Gastroesophageal sphincter (tissue), 3 donors: ENCODE results near the gene OS9.

Source experiments
- POLR2AphosphoS5 ChIP-seq: sonication (generic); formaldehyde crosslinking; IDR thresholded peaks from one replicate; pipeline ENCODE4 v1.6.1; 2017; ENCODE audit warnings: antibody characterized with exemption
- TF ChIP-seq, protein P1 (sequence below), 4 experiments: fragments of 200-600 bp in 2 of 4; fragments of 450-650 bp in 2 of 4; sonication (generic) in 1 of 4; IDR thresholded peaks; one replicate each; pipeline ENCODE4 v1.5.1; 2017 to 2019; ENCODE audit warnings: antibody characterized with exemption in 4 of 4, mild to moderate bottlenecking in 2 of 4, moderate library complexity in 2 of 4

DNA sequence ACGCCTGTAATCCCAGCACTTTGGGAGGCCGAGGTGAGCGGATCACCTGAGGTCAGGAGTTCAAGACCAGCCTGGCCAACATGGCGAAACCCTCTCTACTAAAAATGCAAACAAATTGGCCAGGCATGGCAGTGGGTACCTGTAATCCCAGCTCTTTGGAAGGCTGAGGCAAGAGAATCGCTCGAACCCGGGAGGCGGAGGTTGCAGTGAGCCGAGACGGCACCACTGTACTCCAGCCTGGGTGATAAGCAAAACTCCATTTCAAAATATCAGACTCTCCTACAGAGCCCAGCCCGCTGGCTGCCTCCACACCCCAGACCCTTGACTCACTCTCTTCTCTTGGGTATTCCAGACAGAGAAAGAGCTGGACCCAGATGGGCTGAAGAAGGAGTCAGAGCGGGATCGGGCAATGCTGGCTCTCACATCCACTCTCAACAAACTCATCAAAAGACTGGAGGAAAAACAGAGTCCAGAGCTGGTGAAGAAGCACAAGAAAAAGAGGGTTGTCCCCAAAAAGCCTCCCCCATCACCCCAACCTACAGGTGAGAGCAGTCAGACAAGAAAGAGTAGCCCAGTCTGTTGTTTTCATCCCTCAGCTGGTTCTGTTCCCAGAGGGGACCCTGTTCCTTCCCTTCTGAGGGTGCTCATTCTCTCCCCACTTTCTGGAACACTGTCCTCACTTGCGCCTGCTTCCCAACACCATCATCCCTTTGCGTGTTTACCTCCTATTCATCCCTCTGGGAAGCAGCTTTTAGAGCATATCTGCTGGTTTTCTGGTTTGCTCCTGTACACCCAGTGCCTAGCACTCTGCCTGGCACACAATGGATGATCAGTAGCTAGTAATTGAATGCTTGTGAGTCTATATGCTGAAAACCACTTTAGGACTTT lies 25.0 kb downstream of the OS9 start:
- TF ChIP-seq, protein P1, sequence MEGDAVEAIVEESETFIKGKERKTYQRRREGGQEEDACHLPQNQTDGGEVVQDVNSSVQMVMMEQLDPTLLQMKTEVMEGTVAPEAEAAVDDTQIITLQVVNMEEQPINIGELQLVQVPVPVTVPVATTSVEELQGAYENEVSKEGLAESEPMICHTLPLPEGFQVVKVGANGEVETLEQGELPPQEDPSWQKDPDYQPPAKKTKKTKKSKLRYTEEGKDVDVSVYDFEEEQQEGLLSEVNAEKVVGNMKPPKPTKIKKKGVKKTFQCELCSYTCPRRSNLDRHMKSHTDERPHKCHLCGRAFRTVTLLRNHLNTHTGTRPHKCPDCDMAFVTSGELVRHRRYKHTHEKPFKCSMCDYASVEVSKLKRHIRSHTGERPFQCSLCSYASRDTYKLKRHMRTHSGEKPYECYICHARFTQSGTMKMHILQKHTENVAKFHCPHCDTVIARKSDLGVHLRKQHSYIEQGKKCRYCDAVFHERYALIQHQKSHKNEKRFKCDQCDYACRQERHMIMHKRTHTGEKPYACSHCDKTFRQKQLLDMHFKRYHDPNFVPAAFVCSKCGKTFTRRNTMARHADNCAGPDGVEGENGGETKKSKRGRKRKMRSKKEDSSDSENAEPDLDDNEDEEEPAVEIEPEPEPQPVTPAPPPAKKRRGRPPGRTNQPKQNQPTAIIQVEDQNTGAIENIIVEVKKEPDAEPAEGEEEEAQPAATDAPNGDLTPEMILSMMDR (IDR thresholded peaks at IDR 0.05) = no peak
- TF ChIP-seq POLR2AphosphoS5 = no peak
